Esophagus muscularis mucosa (tissue), 4 donors: ENCODE measurements around the gene BET1L. TPM values are rescaled to one million over a fixed set of nuclear protein-coding genes. Genes with fewer than 3 reads are reported as not detected.

ENCODE experiments used
- DNase-seq: peaks from one replicate; pipeline ENCODE4 v3.0.0-alpha.2; 2017; ENCODE audit errors: extremely low spot score
- H3K27ac ChIP-seq, 4 donors: fragments of 200-600 bp; sonication (generic); replicated peaks in 1 of 4; 1 replicate in 3 of 4; 2 replicates in 1 of 4; pipeline ENCODE4 v1.5.1; 2016 to 2019; ENCODE audit warnings: mild to moderate bottlenecking in 1 of 4
- H3K27me3 ChIP-seq, 4 donors: fragments of 200-600 bp; sonication (generic); one replicate each; pipeline versions ENCODE4 v1.5.1 to v1.6.0; 2016 to 2019
- H3K36me3 ChIP-seq, 4 donors: fragments of 200-600 bp; sonication (generic); one replicate each; pipeline ENCODE4 v1.5.1; 2016 to 2019
- H3K4me1 ChIP-seq, 4 donors: fragments of 200-600 bp; sonication (generic); one replicate each; pipeline ENCODE4 v1.5.1; 2016 to 2019
- H3K4me3 ChIP-seq, 4 donors: fragments of 200-600 bp; sonication (generic); 1 replicate in 2 of 4; 2 replicates in 2 of 4; pipeline ENCODE4 v1.5.1; 2016 to 2019; ENCODE audit warnings: mild to moderate bottlenecking in 4 of 4, moderate library complexity in 1 of 4
- H3K9me3 ChIP-seq, 4 donors: fragments of 200-600 bp; sonication (generic); 1 replicate in 3 of 4; 2 replicates in 1 of 4; pipeline ENCODE4 v1.5.1; 2016 to 2019
- CTCF ChIP-seq, 3 experiments: fragments of 200-600 bp in 2 of 3; fragments of 450-650 bp in 1 of 3; sonication (generic) in 2 of 3; IDR thresholded peaks; one replicate each; pipeline ENCODE4 v1.5.1; 2017 to 2019; ENCODE audit warnings: antibody characterized with exemption in 3 of 3, mild to moderate bottlenecking in 2 of 3, moderate library complexity in 1 of 3
- EP300 ChIP-seq: sonication (generic); formaldehyde crosslinking; IDR thresholded peaks from one replicate; pipeline ENCODE4 v1.6.1; 2017; ENCODE audit warnings: antibody characterized with exemption
- POLR2A ChIP-seq: fragments of 450-650 bp; IDR thresholded peaks from one replicate; pipeline ENCODE4 v1.6.1; 2017; ENCODE audit warnings: antibody characterized with exemption, moderate library complexity, mild to moderate bottlenecking, low read depth
- POLR2AphosphoS5 ChIP-seq, 2 donors: sonication (generic); formaldehyde crosslinking; IDR thresholded peaks; one replicate each; pipeline ENCODE4 v1.6.1; 2017; ENCODE audit warnings: antibody characterized with exemption in 2 of 2
- WGBS: methylation state at CpG from one replicate; pipeline ENCODE4 v1.1.5; 2018; 5-methylcytosine and 5-hydroxymethylcytosine counted together
- intact Hi-C: fragments of 100-400 bp; cut with DNase I; formaldehyde crosslinking; loops from one replicate; pipeline ENCODE4 v1.15.1; 2023
- total RNA-seq, 4 donors: library from RNA; depleted of rRNA; stranded (reverse); fragments of >200 nt; gene quantifications; one replicate each; pipeline versions ENCODE4 v1.1.0 to v1.2.1, GENCODE V29; 2016

The BET1L gene
- total RNA-seq, 4 donors from 2014 or later = 16.2 to 32.9 (median 30.5) TPM

- TF ChIP-seq CTCF (IDR thresholded peaks at IDR 0.05) = no peak
- no peak for TF ChIP-seq EP300
- TF ChIP-seq POLR2AphosphoS5 (IDR thresholded peaks at IDR 0.05) = peak; percentile 87 to 91
- no peak for TF ChIP-seq POLR2A
- H3K27ac ChIP-seq = peak within 1 kb of the TSS; percentile 85 to 98 (median 96)
- no peaks in the 10 kb centered on the region for H3K9me3 ChIP-seq
- peaks cover 0 to 41% (median 24%) of the 10 kb centered on the region in 4 donors for H3K36me3 ChIP-seq
- peak within 1 kb of the TSS; percentile 72 to 100 (median 96) for H3K4me3 ChIP-seq
- intact Hi-C loops = no loop called here
- H3K4me1 ChIP-seq = peaks cover 26 to 37% (median 33%) of the 10 kb centered on the region in 4 donors
- DNase-seq = peak; percentile 94
- no peaks in the 10 kb centered on the region for H3K27me3 ChIP-seq
- WGBS = 7% methylated on average over 13 of the region's 62 CpGs
Observed at GRCh38 chr11:236774-237767, 29.9 kb upstream of the BET1L start, which contains the start of gene PSMD13. Gene PSMD13 (plus strand): TSS chr11:236976. CDS start chr11:237050, 74 bp downstream.

GRCh38 chr11:235997-236773 lies 29.0 kb upstream of the BET1L start, which contains the start of gene SIRT3:
Gene SIRT3 (minus strand): TSS chr11:236342. CDS start chr11:236328, 14 bp downstream.
- 2% methylated on average over 12 of the region's 70 CpGs for WGBS
- TF ChIP-seq EP300 (no peak), CTCF (IDR thresholded peaks at IDR 0.05) (peak in 2 of 3 experiments; percentile 14 to 44), POLR2AphosphoS5 (IDR thresholded peaks at IDR 0.05) (peak; percentile 69 to 80), POLR2A (peak; percentile 42)

GRCh38 chr11:235609-235996 lies 28.4 kb upstream of the BET1L start:
- peak overlapping the region; percentile 72 to 100 (median 96) for H3K4me3 ChIP-seq
- no peaks in the 10 kb centered on the region for H3K27me3 ChIP-seq
- WGBS = 2% methylated on average over 13 of the region's 13 CpGs
- peaks cover 21 to 34% (median 29%) of the 10 kb centered on the region in 4 donors for H3K4me1 ChIP-seq
- DNase-seq = no peak
- peaks cover 0 to 38% (median 10%) of the 10 kb centered on the region in 4 donors for H3K36me3 ChIP-seq
- no peak for TF ChIP-seq EP300
- no peak for TF ChIP-seq POLR2A
- no peak for TF ChIP-seq CTCF (IDR thresholded peaks at IDR 0.05)
- TF ChIP-seq POLR2AphosphoS5 (IDR thresholded peaks at IDR 0.05) = no peak
- H3K27ac ChIP-seq = peak overlapping the region; percentile 85 to 98 (median 96)
- H3K9me3 ChIP-seq = no peaks in the 10 kb centered on the region
- intact Hi-C loops = loop anchor here (2.0 kb wide), 1 partner anchor 29 kb away; the partner anchor contains the start of genes BET1L and RIC8A

More at GRCh38 chr11:235997-236773, 29.0 kb upstream of the BET1L start, which contains the start of gene SIRT3:
- Histone ChIP-seq H3K4me3 (peak within 1 kb of the TSS; percentile 72 to 100 (median 96)), H3K27me3 (no peaks in the 10 kb centered on the region), H3K27ac (peak within 1 kb of the TSS; percentile 85 to 98 (median 96)), H3K4me1 (peaks cover 26 to 34% (median 29%) of the 10 kb centered on the region in 4 donors), H3K36me3 (peaks cover 0 to 39% (median 15%) of the 10 kb centered on the region in 4 donors), H3K9me3 (no peaks in the 10 kb centered on the region)
- intact Hi-C loops = loop anchor here (2.0 kb wide), 1 partner anchor 29 kb away; the partner anchor contains the start of genes BET1L and RIC8A
- peak; percentile 93 for DNase-seq

- H3K9me3 ChIP-seq = no peaks in the 10 kb centered on the region
- no peaks in the 10 kb centered on the region for H3K27me3 ChIP-seq
- peak overlapping the region; percentile 72 to 100 (median 96) for H3K4me3 ChIP-seq
- H3K36me3 ChIP-seq = peaks cover 0 to 38% (median 11%) of the 10 kb centered on the region in 4 donors
- H3K4me1 ChIP-seq = peaks cover 21 to 34% (median 29%) of the 10 kb centered on the region in 4 donors
- no peak for TF ChIP-seq POLR2A
- TF ChIP-seq POLR2AphosphoS5 (IDR thresholded peaks at IDR 0.05) = no peak
- no peak for TF ChIP-seq CTCF (IDR thresholded peaks at IDR 0.05)
- TF ChIP-seq EP300 = no peak
- peak overlapping the region; percentile 85 to 98 (median 96) for H3K27ac ChIP-seq
- 72% methylated on average over 8 of the region's 8 CpGs for WGBS
- no peak for DNase-seq
- intact Hi-C loops = loop anchor here (2.0 kb wide), 1 partner anchor 28 kb away; the partner anchor contains the start of genes BET1L and RIC8A
Observed at GRCh38 chr11:235180-235579, 28.0 kb upstream of the BET1L start.
